SK-MEL-5 (cell line): ENCODE measurements around the gene OR5B3. TPM values are rescaled to one million over a fixed set of nuclear protein-coding genes. Genes with fewer than 3 reads are reported as not detected.

Experiments used
- total RNA-seq: library from RNA; depleted of rRNA; stranded (reverse); fragments of >200 nt; shearing (Covaris generic); gene quantifications from 2 replicates; pipeline ENCODE4 v1.2.3, GENCODE V29; 2014; rRNA removed

Gene OR5B3
- total RNA-seq, 1 experiment from 2014 or later, result not detected

Other genes starting within 250 kb of the OR5B3 start
- not detected in 2 replicates for gene OR9Q2, start 217.8 kb downstream of the OR5B3 start, total RNA-seq
- gene OR1S2, start 202.7 kb downstream of the OR5B3 start, total RNA-seq, result not detected in 2 replicates
- not detected in 2 replicates for gene OR1S1, start 194.2 kb downstream of the OR5B3 start, total RNA-seq
- not detected in 2 replicates for gene OR10Q1, start 178.0 kb downstream of the OR5B3 start, total RNA-seq
- not detected in 2 replicates for gene OR10W1, start 138.6 kb downstream of the OR5B3 start, total RNA-seq
- not detected in 2 replicates for gene OR5B17, start 47.8 kb downstream of the OR5B3 start, total RNA-seq
- gene OR5B2, start 21.2 kb upstream of the OR5B3 start, total RNA-seq, result not detected in 2 replicates
- gene OR5B12, start 35.4 kb upstream of the OR5B3 start, total RNA-seq, result not detected in 2 replicates
- not detected in 2 replicates for gene OR5B21, start 101.2 kb upstream of the OR5B3 start, total RNA-seq
- gene LPXN, start 169.0 kb upstream of the OR5B3 start, total RNA-seq, result 10.3 and 11.4 TPM in 2 replicates
- 57.8 and 58.7 TPM in 2 replicates for gene ZFP91, start 172.2 kb upstream of the OR5B3 start, total RNA-seq
- 1.2 and 2.1 TPM in 2 replicates for gene CNTF, start 215.8 kb upstream of the OR5B3 start, total RNA-seq